Loucy (cell line): ENCODE results near the gene ALDH1A2.

Source experiments
- H2AFZ ChIP-seq: fragments of 200-600 bp; sonication (generic); 2 replicates; pipeline ENCODE4 v1.6.0; 2016; ENCODE audit warnings: antibody characterized with exemption, mild to moderate bottlenecking, low read length, moderate library complexity
- H3F3A ChIP-seq: fragments of 200-600 bp; 2 replicates; pipeline ENCODE4 v1.6.0; 2016; ENCODE audit warnings: antibody characterized with exemption, low read depth, mild to moderate bottlenecking
- H3K27me3 ChIP-seq: fragments of 200-600 bp; sonication (generic); 2 replicates; pipeline ENCODE4 v1.6.1; 2014; ENCODE audit warnings: low read length, mild to moderate bottlenecking; ENCODE audit not compliant: insufficient read depth, poor library complexity, severe bottlenecking
- H3K36me3 ChIP-seq: fragments of 200-600 bp; sonication (generic); 2 replicates; pipeline ENCODE4 v1.6.1; 2016; ENCODE audit warnings: low read length; ENCODE audit not compliant: insufficient read depth
- H3K4me1 ChIP-seq: fragments of 200-600 bp; sonication (generic); 2 replicates; pipeline ENCODE4 v1.5.1; 2014; ENCODE audit warnings: low read length, mild to moderate bottlenecking; ENCODE audit not compliant: insufficient read depth, poor library complexity, severe bottlenecking
- H3K4me2 ChIP-seq: fragments of 200-600 bp; sonication (generic); 2 replicates; pipeline ENCODE4 v1.6.0; 2014; ENCODE audit warnings: antibody characterized with exemption, low read length, low read depth, mild to moderate bottlenecking; ENCODE audit not compliant: poor library complexity, severe bottlenecking
- H3K4me3 ChIP-seq: fragments of 200-600 bp; sonication (generic); 2 replicates; pipeline ENCODE4 v1.5.1; 2014; ENCODE audit warnings: low read length, mild to moderate bottlenecking, mixed read lengths; ENCODE audit not compliant: poor library complexity, severe bottlenecking
- H3K79me2 ChIP-seq: fragments of 200-600 bp; sonication (generic); 2 replicates; pipeline ENCODE4 v1.6.1; 2014; ENCODE audit warnings: low read length; ENCODE audit not compliant: insufficient read depth
- H3K9ac ChIP-seq: fragments of 200-600 bp; sonication (generic); 2 replicates; pipeline ENCODE4 v1.6.0; 2014; ENCODE audit warnings: mild to moderate bottlenecking, low read depth, low read length, moderate library complexity; ENCODE audit not compliant: poor library complexity, severe bottlenecking
- H3K9me2 ChIP-seq: fragments of 200-600 bp; sonication (generic); replicated peaks from 2 replicates; pipeline ENCODE4 v1.6.1; 2016; ENCODE audit warnings: low read depth, low read length, mixed read lengths
- H3K9me3 ChIP-seq: fragments of 200-600 bp; sonication (generic); 2 replicates; pipeline ENCODE4 v1.6.1; 2014; ENCODE audit warnings: mild to moderate bottlenecking, antibody characterized with exemption, low read length, low read depth; ENCODE audit not compliant: insufficient read depth
- H4K20me1 ChIP-seq: fragments of 200-600 bp; sonication (generic); 2 replicates; pipeline ENCODE4 v1.6.0; 2014; ENCODE audit warnings: antibody characterized with exemption, low read length, mild to moderate bottlenecking; ENCODE audit not compliant: insufficient read depth, poor library complexity, severe bottlenecking
- CTCF ChIP-seq: fragments of 200-600 bp; sonication (generic); conservative IDR thresholded peaks from 2 replicates; pipeline ENCODE4 v1.5.1; 2014; ENCODE audit warnings: mild to moderate bottlenecking, antibody characterized with exemption, low read length
- EZH2phosphoT487 ChIP-seq: fragments of 200-600 bp; IDR thresholded peaks from 2 replicates; pipeline ENCODE4 v1.6.1; 2018; ENCODE audit warnings: antibody characterized with exemption, mild to moderate bottlenecking, moderate library complexity, borderline replicate concordance

Gene ALDH1A2

GRCh38 chr15:57945616-57946015 lies 119.9 kb downstream of the ALDH1A2 start:
- H3F3A ChIP-seq, result no peaks in the 10 kb centered on the region
- H2AFZ ChIP-seq, result no peak overlapping the region
- no peaks in the 10 kb centered on the region for H3K79me2 ChIP-seq
- H3K9ac ChIP-seq, result no peak overlapping the region
- no peaks in the 10 kb centered on the region for H4K20me1 ChIP-seq
- H3K9me2 ChIP-seq, result no peaks in the 10 kb centered on the region
- H3K27me3 ChIP-seq, result peaks cover 3% of the 10 kb centered on the region
- no peak overlapping the region for H3K4me3 ChIP-seq
- TF ChIP-seq CTCF (no peak), EZH2phosphoT487 (no peak)
- no peaks in the 10 kb centered on the region for H3K36me3 ChIP-seq
- no peak overlapping the region for H3K4me2 ChIP-seq
- H3K9me3 ChIP-seq, result no peaks in the 10 kb centered on the region
- H3K4me1 ChIP-seq, result no peaks in the 10 kb centered on the region

- H3K9me3 ChIP-seq, result no peaks in the 10 kb centered on the region
- H3F3A ChIP-seq, result no peaks in the 10 kb centered on the region
- TF ChIP-seq EZH2phosphoT487, result no peak
- H4K20me1 ChIP-seq, result no peaks in the 10 kb centered on the region
- no peak overlapping the region for H3K4me3 ChIP-seq
- peaks cover 3% of the 10 kb centered on the region for H3K27me3 ChIP-seq
- no peaks in the 10 kb centered on the region for H3K4me1 ChIP-seq
- no peak overlapping the region for H2AFZ ChIP-seq
- no peaks in the 10 kb centered on the region for H3K9me2 ChIP-seq
- no peaks in the 10 kb centered on the region for H3K36me3 ChIP-seq
- H3K79me2 ChIP-seq, result no peaks in the 10 kb centered on the region
- no peak overlapping the region for H3K4me2 ChIP-seq
- H3K9ac ChIP-seq, result no peak overlapping the region
These were observed 121.6 kb downstream of the ALDH1A2 start for GRCh38 chr15:57943754-57944420.

GRCh38 chr15:57943171-57943570 lies 122.3 kb downstream of the ALDH1A2 start:
- Histone ChIP-seq H3K9me3 (no peaks in the 10 kb centered on the region), H3K4me1 (no peaks in the 10 kb centered on the region), H3K9me2 (no peaks in the 10 kb centered on the region), H3F3A (no peaks in the 10 kb centered on the region), H4K20me1 (no peaks in the 10 kb centered on the region), H3K4me2 (no peak overlapping the region), H2AFZ (no peak overlapping the region), H3K9ac (no peak overlapping the region), H3K79me2 (no peaks in the 10 kb centered on the region), H3K4me3 (no peak overlapping the region), H3K27me3 (peaks cover 2% of the 10 kb centered on the region), H3K36me3 (no peaks in the 10 kb centered on the region)
- TF ChIP-seq CTCF (no peak), EZH2phosphoT487 (no peak)

- no peaks in the 10 kb centered on the region for H3K79me2 ChIP-seq
- no peaks in the 10 kb centered on the region for H3K9me3 ChIP-seq
- H3K4me3 ChIP-seq, result no peak overlapping the region
- no peak overlapping the region for H3K9ac ChIP-seq
- H4K20me1 ChIP-seq, result no peaks in the 10 kb centered on the region
- H2AFZ ChIP-seq, result no peak overlapping the region
- no peaks in the 10 kb centered on the region for H3K4me1 ChIP-seq
- no peak for TF ChIP-seq CTCF
- no peak for TF ChIP-seq EZH2phosphoT487
- no peaks in the 10 kb centered on the region for H3K36me3 ChIP-seq
- no peak overlapping the region for H3K4me2 ChIP-seq
- H3K9me2 ChIP-seq, result no peaks in the 10 kb centered on the region
- H3K27me3 ChIP-seq, result no peaks in the 10 kb centered on the region
- H3F3A ChIP-seq, result no peaks in the 10 kb centered on the region
These were observed 123.7 kb downstream of the ALDH1A2 start for GRCh38 chr15:57941816-57942215.
